NOMO-1 (cell line): ENCODE measurements around the gene TGM1.
"Not testable (repeated sequence)": the region's sequence is repeated elsewhere in the genome, so short reads cannot be mapped to it uniquely, and the experiment has no call there.

Experiments used
- DNase-seq, 2 experiments: peaks; one replicate each; lab custom pipeline; 2025; ENCODE audit not compliant: unreplicated experiment in 2 of 2; lab: John Stamatoyannopoulos, UW

TGM1 gene

GRCh38 chr14:24207625-24208024 is 55.4 kb downstream of the TGM1 start:
- DNase-seq = no peak

GRCh38 chr14:24207104-24207551 is 55.8 kb downstream of the TGM1 start:
- DNase-seq = no peak

- no peak for DNase-seq
Observed at GRCh38 chr14:24206260-24207103, 56.5 kb downstream of the TGM1 start.

- DNase-seq = no peak
Observed at GRCh38 chr14:24204163-24205146, 58.5 kb downstream of the TGM1 start.

- not testable (repeated sequence) for DNase-seq
Observed at GRCh38 chr14:24203249-24203886, 59.6 kb downstream of the TGM1 start.

- DNase-seq = not testable (repeated sequence)
Observed at GRCh38 chr14:24202538-24202937, 60.4 kb downstream of the TGM1 start.
